OCI-LY3 (cell line): Measurements from ENCODE around the gene HTT.

Experiments
- H2AFZ ChIP-seq: fragments of 200-600, 300-600 bp; shearing (Covaris generic); 2 replicates; pipeline ENCODE4 v1.6.0; 2014; ENCODE audit warnings: antibody characterized with exemption, low read depth, low read length
- H3K27ac ChIP-seq: fragments of 200-600, 300-600 bp; sonication (generic); 2 replicates; pipeline ENCODE4 v1.5.1; 2014; ENCODE audit warnings: mild to moderate bottlenecking, low read length, moderate library complexity, mixed read lengths
- H3K27me3 ChIP-seq: fragments of 200-600, 300-600 bp; sonication (generic); 2 replicates; pipeline ENCODE4 v1.6.1; 2014; ENCODE audit warnings: low read depth, low read length, mixed read lengths
- H3K36me3 ChIP-seq: fragments of 200-600, 300-600 bp; sonication (generic); replicated peaks from 2 replicates; pipeline ENCODE3; 2014; ENCODE audit warnings: low read depth, low read length, mixed read lengths
- H3K4me1 ChIP-seq: fragments of 300-600, 200-600 bp; sonication (generic); 2 replicates; pipeline ENCODE4 v1.6.1; 2014; ENCODE audit warnings: low read length, mixed read lengths
- H3K4me2 ChIP-seq: fragments of 200-600, 300-600 bp; sonication (generic); 2 replicates; pipeline ENCODE4 v1.6.1; 2014; ENCODE audit warnings: low read length, mixed read lengths
- H3K4me3 ChIP-seq: fragments of 300-600, 200-600 bp; sonication (generic); 2 replicates; pipeline ENCODE4 v1.5.1; 2014; ENCODE audit warnings: antibody characterized with exemption, mild to moderate bottlenecking, low read length, moderate library complexity
- H3K79me2 ChIP-seq: fragments of 300-600, 200-600 bp; shearing (Covaris generic); 2 replicates; pipeline ENCODE4 v1.6.1; 2014; ENCODE audit warnings: mild to moderate bottlenecking, low read length, mixed read lengths
- H3K9ac ChIP-seq: fragments of 300-600, 200-600 bp; shearing (Covaris generic); 2 replicates; pipeline ENCODE4 v1.6.0; 2014; ENCODE audit warnings: mild to moderate bottlenecking, low read length, moderate library complexity
- H3K9me3 ChIP-seq: fragments of 200-600, 300-600 bp; shearing (Covaris generic); 2 replicates; pipeline ENCODE4 v1.6.1; 2014; ENCODE audit warnings: low read length, mixed read lengths; ENCODE audit not compliant: insufficient read depth
- H4K20me1 ChIP-seq: fragments of 200-600, 300-600 bp; sonication (generic); 2 replicates; pipeline ENCODE4 v1.6.1; 2016; ENCODE audit warnings: low read length, mixed read lengths; ENCODE audit not compliant: insufficient read depth
- EZH2phosphoT487 ChIP-seq: fragments of 200-600 bp; shearing (Covaris generic); IDR thresholded peaks from 2 replicates; pipeline ENCODE4 v1.6.1; 2018; ENCODE audit warnings: antibody characterized with exemption, mixed run types, low read depth
- TF ChIP-seq, protein P1 (sequence below): fragments of 200-600, 300-600 bp; sonication (generic); IDR thresholded peaks from 2 replicates; pipeline ENCODE4 v1.5.1; 2014; ENCODE audit warnings: antibody characterized with exemption, low read length, low read depth

The HTT gene

DNA sequence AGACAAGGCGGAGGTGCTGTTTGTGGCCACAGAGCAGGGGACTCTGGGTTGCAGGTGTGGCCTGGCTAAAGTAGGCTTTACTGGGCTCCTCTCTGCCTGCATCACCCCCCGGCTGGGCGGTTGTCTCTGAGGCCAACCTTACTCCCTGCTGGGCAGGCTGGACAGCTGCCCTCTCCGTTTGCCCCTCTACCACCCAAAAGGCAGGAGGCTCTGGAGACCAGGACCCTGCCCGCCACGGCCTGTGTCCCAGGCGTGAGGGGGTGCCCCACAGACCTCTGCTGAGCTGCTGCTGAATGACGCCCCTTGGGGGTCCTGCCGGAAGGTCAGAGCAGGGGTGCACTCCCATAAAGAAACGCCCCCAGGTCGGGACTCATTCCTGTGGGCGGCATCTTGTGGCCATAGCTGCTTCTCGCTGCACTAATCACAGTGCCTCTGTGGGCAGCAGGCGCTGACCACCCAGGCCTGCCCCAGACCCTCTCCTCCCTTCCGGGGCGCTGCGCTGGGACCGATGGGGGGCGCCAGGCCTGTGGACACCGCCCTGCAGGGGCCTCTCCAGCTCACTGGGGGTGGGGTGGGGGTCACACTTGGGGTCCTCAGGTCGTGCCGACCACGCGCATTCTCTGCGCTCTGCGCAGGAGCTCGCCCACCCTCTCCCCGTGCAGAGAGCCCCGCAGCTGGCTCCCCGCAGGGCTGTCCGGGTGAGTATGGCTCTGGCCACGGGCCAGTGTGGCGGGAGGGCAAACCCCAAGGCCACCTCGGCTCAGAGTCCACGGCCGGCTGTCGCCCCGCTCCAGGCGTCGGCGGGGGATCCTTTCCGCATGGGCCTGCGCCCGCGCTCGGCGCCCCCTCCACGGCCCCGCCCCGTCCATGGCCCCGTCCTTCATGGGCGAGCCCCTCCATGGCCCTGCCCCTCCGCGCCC is 1.1 kb upstream of the HTT start:
- H3K9ac ChIP-seq: peak overlapping the region; percentile 68
- H3K4me1 ChIP-seq: peaks cover 24% of the 10 kb centered on the region
- H3K36me3 ChIP-seq: peaks cover 5% of the 10 kb centered on the region
- H3K79me2 ChIP-seq: peaks cover 32% of the 10 kb centered on the region
- peaks cover 3% of the 10 kb centered on the region; the same call in 1 of the 2 replicates for H4K20me1 ChIP-seq
- H3K9me3 ChIP-seq: no peaks in the 10 kb centered on the region
- H3K4me3 ChIP-seq: peak overlapping the region; percentile 81
- H2AFZ ChIP-seq: no peak overlapping the region
- no peaks in the 10 kb centered on the region; the same call in 1 of the 2 replicates for H3K27me3 ChIP-seq
- H3K4me2 ChIP-seq: peak overlapping the region; percentile 84
- TF ChIP-seq, protein P1, sequence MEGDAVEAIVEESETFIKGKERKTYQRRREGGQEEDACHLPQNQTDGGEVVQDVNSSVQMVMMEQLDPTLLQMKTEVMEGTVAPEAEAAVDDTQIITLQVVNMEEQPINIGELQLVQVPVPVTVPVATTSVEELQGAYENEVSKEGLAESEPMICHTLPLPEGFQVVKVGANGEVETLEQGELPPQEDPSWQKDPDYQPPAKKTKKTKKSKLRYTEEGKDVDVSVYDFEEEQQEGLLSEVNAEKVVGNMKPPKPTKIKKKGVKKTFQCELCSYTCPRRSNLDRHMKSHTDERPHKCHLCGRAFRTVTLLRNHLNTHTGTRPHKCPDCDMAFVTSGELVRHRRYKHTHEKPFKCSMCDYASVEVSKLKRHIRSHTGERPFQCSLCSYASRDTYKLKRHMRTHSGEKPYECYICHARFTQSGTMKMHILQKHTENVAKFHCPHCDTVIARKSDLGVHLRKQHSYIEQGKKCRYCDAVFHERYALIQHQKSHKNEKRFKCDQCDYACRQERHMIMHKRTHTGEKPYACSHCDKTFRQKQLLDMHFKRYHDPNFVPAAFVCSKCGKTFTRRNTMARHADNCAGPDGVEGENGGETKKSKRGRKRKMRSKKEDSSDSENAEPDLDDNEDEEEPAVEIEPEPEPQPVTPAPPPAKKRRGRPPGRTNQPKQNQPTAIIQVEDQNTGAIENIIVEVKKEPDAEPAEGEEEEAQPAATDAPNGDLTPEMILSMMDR: peak; percentile 43
- no peak for TF ChIP-seq EZH2phosphoT487
- H3K27ac ChIP-seq: peak overlapping the region; percentile 18; the same call in 1 of the 2 replicates

DNA sequence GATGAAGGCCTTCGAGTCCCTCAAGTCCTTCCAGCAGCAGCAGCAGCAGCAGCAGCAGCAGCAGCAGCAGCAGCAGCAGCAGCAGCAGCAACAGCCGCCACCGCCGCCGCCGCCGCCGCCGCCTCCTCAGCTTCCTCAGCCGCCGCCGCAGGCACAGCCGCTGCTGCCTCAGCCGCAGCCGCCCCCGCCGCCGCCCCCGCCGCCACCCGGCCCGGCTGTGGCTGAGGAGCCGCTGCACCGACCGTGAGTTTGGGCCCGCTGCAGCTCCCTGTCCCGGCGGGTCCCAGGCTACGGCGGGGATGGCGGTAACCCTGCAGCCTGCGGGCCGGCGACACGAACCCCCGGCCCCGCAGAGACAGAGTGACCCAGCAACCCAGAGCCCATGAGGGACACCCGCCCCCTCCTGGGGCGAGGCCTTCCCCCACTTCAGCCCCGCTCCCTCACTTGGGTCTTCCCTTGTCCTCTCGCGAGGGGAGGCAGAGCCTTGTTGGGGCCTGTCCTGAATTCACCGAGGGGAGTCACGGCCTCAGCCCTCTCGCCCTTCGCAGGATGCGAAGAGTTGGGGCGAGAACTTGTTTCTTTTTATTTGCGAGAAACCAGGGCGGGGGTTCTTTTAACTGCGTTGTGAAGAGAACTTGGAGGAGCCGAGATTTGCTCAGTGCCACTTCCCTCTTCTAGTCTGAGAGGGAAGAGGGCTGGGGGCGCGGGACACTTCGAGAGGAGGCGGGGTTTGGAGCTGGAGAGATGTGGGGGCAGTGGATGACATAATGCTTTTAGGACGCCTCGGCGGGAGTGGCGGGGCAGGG is 568 bp downstream of the HTT start:
- peak overlapping the region; percentile 94 for H3K9ac ChIP-seq
- H3K4me2 ChIP-seq: peak overlapping the region; percentile 97
- no peak overlapping the region for H2AFZ ChIP-seq
- H3K27ac ChIP-seq: peak overlapping the region; percentile 89
- peak overlapping the region; percentile 84 for H3K4me3 ChIP-seq
- H3K9me3 ChIP-seq: no peaks in the 10 kb centered on the region
- peaks cover 40% of the 10 kb centered on the region for H3K4me1 ChIP-seq
- TF ChIP-seq EZH2phosphoT487: no peak
- TF ChIP-seq, protein P1: no peak
- no peaks in the 10 kb centered on the region; the same call in 1 of the 2 replicates for H3K27me3 ChIP-seq
- peaks cover 14% of the 10 kb centered on the region for H3K36me3 ChIP-seq
- H3K79me2 ChIP-seq: peaks cover 48% of the 10 kb centered on the region
- peaks cover 15% of the 10 kb centered on the region for H4K20me1 ChIP-seq

DNA sequence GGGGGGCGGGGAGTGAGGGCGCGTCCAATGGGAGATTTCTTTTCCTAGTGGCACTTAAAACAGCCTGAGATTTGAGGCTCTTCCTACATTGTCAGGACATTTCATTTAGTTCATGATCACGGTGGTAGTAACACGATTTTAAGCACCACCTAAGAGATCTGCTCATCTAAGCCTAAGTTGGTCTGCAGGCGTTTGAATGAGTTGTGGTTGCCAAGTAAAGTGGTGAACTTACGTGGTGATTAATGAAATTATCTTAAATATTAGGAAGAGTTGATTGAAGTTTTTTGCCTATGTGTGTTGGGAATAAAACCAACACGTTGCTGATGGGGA is 1.1 kb downstream of the HTT start:
- H4K20me1 ChIP-seq: peaks cover 20% of the 10 kb centered on the region
- H3K4me2 ChIP-seq: peak overlapping the region; percentile 97
- H3K9ac ChIP-seq: peak overlapping the region; percentile 94
- H3K27me3 ChIP-seq: no peaks in the 10 kb centered on the region; the same call in 1 of the 2 replicates
- H3K9me3 ChIP-seq: no peaks in the 10 kb centered on the region
- peaks cover 20% of the 10 kb centered on the region for H3K36me3 ChIP-seq
- H2AFZ ChIP-seq: no peak overlapping the region
- H3K27ac ChIP-seq: peak overlapping the region; percentile 89
- H3K4me3 ChIP-seq: peak overlapping the region; percentile 84
- H3K79me2 ChIP-seq: peaks cover 54% of the 10 kb centered on the region
- peaks cover 43% of the 10 kb centered on the region for H3K4me1 ChIP-seq
- TF ChIP-seq, protein P1: no peak
- no peak for TF ChIP-seq EZH2phosphoT487

DNA sequence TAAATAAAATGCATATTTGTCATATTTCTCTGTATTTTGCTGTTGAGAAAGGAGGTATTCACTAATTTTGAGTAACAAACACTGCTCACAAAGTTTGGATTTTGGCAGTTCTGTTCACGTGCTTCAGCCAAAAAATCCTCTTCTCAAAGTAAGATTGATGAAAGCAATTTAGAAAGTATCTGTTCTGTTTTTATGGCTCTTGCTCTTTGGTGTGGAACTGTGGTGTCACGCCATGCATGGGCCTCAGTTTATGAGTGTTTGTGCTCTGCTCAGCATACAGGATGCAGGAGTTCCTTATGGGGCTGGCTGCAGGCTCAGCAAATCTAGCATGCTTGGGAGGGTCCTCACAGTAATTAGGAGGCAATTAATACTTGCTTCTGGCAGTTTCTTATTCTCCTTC is 3.3 kb downstream of the HTT start:
- Histone ChIP-seq H3K27me3 (no peaks in the 10 kb centered on the region; the same call in 1 of the 2 replicates), H2AFZ (no peak overlapping the region), H3K79me2 (peaks cover 76% of the 10 kb centered on the region), H3K4me2 (peak overlapping the region; percentile 97), H3K9me3 (no peaks in the 10 kb centered on the region), H3K36me3 (peaks cover 30% of the 10 kb centered on the region), H3K4me3 (peak overlapping the region; percentile 84), H3K27ac (peak overlapping the region; percentile 89), H3K9ac (peak overlapping the region; percentile 94; the same call in 1 of the 2 replicates), H3K4me1 (peaks cover 55% of the 10 kb centered on the region), H4K20me1 (peaks cover 36% of the 10 kb centered on the region)
- TF ChIP-seq, protein P1: no peak
- no peak for TF ChIP-seq EZH2phosphoT487
